Measurements from ENCODE around the gene ADARB2.
"Not testable (repeated sequence)": the region's sequence is repeated elsewhere in the genome, so short reads cannot be mapped to it uniquely, and the experiment has no call there.

ADARB2 gene

DNA sequence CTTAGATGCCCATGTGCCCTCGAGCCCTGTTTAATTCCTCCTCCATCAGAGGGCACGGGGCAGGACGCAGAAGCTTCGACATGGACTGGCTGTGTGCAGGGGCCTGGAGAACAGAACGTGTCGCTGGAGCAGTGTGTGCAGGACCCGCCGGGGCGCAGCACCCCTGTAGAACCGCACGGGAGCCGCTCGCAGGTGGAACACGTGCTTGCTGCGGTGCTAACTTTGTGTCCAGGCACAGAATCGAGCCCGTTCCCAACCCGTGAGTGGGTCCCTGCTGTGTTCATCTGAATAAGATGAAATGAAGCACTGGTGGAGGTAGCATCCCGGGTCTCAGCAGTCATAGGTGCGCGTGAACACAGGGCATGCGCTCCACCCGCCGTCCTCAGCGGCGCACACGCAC lies 564.2 kb downstream of the ADARB2 start:
- DNase-seq = no peak

DNA sequence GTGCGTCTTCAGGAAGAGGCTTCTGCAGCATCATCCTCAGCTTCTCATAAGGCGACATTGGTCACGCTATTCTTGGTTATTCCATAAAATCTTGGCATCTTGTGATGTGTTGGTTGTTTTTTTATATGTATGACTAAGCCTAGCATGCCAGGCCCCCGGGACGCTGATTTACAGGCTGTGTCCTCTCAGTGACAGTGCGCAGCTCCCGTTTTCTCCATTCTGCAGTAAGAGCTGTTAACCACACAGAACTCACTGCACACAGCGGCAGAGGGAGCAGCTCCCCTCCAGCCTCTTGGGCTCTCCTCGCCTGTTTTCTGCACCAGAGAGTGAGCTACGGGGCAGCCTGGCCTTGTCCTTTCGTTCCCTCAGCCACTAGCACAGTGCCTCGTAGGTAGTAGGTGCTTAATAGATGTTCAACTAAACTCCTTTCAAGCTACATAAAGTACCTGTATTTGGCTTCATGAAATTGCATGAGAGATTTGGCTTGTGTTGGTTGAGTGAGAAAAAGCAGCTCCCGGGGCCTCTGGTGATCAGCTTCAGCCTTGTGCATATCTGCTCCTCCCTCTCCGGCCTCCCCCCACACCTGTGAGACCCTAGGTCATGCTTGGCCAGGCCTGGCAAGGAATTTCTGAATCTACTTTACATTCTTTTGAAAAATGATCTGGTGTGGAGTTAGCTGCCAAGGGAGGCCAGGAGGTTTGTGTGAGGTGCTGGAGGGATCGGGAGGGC lies 564.9 kb downstream of the ADARB2 start:
- no peak for DNase-seq

DNA sequence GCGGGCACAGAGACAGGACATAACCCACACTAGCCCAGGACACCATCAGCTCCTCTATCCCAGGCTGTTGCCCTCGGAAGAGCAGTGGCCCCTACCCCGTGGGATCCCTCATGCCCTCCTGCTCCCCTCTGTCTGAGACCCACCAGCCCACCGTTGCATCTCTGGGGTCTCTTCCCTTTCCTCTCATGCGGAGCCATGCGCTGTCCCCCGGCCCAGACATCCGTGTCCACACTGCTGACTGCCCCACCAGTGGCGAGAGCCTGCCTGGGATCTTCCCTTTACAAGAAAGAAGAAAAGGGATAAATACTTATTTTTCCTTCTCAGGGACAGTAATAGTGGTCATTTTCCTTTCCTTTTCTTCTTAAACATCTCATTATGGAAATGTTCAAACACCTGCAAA lies 565.7 kb downstream of the ADARB2 start:
- DNase-seq = no peak

DNA sequence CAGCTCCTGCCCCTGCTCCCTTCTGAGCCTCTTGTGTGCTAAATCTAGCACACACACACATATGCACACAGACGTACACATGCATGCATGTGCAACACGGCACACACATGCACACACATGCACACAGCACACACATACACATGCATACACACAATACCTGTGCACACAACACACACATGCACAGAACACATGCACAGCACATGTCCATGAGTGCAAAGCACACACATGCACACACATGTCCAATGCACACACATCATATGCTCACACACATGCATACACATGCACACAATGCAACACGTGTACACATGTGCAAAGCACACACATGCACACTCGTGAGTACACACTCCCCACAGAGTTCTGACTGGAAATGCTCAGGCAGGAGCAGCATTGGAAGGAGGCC lies 566.1 kb downstream of the ADARB2 start:
- no peak for DNase-seq

DNA sequence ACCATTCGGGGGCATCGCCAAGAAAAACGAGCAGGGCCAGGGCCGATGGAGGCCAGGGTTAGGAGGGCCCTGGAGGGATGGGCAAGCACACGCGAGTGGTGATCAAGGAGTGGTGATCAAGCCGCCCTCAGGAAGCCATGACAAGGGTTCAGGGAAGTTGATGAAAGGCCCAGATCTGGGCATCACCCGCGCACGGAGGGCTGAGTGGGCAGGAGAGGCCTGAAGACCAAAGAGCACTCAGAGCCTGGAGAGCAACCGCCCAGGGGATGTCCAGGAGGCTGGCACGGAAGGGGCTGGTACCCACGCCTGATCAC lies 566.5 kb downstream of the ADARB2 start:
- no peak for DNase-seq

DNA sequence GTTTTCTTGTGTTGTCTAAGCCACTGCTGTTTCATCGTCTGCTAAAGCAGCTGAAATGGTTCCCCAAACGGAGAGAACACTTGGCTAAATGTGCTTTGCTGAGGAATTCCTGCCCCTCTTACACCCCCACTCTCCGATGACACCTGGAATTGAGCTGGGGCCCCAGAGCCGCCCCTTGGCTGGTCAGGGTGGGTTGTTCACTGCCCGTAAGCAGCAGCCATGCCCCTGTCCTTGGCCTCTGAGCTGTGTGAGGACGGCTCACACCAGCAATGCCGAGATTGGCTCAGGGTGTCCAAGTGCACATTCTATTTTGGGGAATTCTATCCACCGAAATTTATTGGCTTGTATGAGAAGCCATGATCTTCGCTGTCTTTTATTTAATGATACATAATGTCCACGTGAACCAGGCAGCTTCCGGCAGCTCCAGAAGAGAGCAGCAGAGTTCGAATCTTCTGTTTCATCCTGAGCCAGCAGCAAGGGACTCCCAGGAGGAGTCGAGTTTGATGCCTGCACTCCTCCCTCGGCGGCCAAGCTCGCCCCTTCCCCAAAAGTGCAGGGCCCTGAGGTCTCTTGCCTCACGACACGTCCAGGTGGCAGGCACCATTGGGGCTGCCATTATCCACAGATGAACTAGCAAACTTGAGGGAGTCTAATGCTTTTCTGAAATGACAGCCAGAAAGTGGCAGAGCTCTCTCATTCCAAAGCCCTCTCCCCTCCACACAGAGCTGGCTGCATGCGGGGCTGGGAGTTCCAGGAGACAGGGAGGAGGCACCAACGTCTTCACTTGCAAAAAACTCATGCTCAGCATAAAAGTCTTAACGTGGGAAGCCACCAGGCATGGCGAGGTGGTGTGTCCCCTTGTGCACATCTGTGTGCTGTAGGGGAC lies 567.1 kb downstream of the ADARB2 start:
- no peak for DNase-seq

DNA sequence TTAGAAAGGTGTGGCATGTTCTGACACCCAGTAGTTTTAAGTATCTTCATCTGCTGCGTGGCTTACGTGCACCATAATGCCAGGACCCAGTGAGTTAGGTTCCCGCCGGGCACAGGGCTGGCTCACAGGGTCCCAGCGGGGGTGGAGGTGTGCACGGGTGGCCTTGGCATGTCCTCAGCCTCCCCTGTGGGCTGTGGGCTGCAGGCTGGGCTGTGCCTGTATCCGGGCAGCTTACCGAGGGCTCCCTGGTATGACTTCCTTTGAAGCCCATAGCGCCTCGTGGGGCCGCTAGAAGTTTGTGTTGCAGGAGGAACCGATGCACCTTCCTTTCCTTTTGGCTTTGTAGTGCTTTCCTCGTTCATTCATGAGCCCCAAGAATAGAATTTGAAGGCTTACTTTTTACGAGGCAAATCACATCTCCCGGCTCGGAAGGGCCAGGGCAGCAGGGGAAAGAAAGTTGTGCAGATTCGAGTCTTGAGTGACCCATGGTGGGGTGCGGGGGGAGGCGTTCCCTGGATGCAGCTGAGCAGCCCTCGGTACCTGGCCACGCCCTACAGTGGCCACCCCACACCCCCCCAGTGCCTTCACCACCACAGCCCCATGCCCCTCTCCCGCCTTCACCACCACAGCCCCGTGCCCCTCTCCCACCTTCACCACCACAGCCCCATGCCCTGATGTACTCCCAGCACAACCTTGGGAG lies 568.0 kb downstream of the ADARB2 start:
- no peak for DNase-seq

DNA sequence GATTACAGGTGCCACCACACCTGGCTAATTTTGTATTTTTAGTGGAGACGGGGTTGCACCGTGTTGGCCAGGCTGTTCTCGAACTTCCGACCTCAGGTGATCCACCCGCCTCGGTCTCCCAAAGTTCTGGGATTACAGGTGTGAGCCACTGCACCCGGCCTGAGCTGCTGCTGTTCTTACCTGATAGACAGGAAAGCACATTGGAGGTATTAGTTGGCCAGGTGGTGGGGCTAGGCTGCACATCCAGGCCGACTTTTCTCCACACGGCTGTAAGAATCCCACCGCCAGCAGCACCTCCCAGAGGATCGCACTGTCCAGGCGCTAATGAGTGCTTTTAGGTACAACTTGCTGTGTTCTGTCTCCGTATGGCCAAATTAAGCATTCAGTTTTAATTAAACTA lies 568.6 kb downstream of the ADARB2 start:
- no peak for DNase-seq

DNA sequence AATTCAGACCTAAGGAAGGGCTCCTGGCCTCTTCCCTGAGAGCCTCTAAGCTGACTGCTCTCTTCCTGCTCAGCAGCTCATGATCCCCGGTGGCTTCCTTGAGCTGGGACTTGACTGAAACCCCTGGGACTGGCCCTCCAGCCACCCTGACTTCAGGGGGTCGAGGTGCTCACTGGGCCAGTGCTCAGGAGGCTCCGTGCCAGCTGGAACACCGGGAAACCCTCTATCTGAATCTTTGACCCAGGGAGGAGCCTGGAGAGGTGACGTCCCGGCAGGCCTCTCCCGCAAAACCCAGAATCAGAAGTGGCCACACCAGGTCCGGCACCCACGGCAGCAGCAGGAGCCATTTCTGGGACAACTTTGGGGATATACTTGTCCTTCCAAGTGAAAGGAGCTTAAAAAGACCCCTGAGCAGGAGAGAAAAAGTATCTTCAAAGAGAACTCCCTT lies 570.5 kb downstream of the ADARB2 start:
- DNase-seq = no peak

DNA sequence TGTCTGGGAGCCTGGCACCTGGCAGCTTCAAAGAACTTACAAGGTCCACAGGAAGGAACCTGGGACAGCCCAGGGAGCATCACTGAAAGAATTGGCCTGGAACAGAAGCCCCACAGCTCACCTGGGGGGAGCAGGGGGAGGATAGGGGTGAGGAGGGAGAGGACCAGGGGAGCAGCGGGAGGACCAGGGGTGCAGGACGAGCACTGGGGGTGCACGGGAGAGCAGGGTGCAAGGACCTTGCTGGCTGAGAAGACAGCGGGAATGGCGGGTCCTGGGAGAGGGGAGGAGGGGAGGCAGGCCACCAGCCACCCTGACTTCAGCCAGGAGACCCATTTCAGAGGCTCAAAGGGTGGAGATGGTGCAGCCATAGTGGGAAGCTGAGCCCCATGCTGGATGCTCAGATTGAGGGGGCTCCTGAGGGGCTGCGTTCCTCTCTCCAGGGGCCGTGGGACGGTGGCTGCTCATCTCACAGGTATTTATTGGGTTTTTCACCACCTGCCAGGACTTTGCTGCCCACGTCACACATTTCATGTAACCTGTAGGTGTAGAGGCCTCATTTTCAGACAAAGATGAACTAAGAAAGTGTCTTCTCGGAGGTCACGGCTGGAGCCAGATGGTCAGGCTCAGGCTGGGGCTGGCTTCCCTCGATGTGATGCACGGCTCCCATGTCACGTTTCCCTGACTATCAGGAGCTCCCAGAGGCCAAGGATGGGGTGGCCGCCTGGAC lies 571.1 kb downstream of the ADARB2 start:
- no peak for DNase-seq

DNA sequence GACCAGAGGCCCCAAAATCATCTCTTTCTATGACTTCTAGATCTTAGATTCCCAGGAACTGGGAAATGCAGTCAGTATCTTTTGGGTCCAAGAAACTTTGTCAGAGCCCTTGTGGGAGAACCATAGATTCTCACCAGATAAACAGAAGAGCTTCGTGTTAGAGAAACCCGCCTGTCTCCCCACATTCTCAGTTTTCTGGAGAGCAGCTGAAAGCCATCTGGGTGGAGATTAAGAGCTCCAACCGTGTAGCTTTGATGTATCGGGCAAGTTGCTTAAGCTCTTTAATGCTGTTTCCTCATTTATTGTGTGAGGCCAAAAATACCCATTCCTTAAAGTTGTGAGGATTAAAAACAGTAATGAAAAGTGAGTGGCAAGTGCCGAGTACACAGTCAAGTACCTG lies 573.5 kb downstream of the ADARB2 start:
- DNase-seq = no peak

DNA sequence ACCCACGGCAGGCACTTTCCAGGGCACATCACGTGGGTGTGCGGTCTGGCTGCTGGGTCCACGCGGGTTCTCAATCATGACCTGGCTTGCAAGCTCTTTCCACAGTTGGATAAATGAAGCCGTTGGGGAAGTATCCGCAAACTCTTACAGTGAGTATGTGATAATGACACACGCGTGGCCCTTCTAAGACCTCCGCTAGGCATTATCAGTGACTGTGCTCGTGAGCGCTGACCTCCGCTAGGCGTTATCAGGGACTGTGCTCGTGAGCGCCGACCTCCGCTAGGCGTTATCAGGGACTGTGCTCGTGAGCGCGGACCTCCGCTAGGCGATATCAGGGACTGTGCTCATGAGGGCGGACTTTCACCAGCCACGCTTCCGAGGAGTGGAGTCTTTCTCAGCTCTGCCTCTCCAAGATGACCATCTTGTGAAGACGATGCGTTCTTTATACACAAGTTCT lies 574.1 kb downstream of the ADARB2 start:
- no peak for DNase-seq

DNA sequence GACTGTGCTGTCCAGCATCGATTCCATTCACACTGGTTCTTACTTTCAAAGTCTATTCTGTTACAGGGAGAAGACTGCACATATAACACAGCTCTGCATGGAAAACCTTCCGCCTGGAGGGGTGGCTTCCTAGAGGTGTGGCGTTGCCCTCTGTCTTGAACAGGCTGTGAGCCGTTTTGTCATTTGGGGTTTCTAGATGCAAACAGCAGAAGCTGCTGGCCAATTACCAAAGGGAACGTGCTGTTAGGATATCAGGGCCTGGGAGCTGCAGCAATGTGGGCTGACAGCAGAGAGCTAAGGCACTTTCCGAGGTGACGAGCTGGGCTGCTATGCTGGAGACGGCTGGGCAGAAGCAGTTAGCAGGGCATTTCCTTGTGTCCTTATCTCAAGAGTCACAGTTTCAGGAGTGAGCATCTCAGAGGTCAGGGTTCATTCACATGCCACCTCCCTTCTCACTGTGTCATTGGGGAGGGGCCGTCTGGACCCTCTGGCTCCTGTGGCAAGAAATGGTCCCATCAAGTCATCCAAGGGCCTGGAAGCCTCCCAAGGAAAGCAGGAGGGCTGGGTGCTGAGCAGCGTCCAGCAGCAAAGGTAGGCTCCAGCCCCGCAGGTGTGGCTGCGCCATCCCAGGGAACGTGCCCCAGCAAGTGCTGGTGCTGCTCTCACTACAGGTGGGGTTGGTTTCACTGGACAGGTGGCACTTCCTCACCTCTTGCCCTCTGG lies 574.7 kb downstream of the ADARB2 start:
- DNase-seq = no peak

DNA sequence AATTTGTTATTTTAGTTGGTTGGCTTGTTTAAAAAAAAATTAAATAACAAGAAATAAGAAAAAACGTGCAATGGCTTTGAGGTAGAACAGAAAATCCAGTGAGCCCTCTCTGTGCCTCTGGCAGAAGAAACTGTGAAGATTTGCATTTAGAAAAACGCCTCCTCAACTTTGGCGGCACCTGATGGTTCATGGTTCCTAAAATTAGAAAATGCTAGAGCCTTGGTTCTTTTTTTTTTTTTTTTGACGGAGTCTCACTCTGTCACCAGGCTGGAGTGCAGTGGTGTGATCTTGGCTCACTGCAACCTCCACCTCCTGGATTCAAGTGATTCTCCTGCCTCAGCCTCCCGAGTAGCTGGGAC lies 576.0 kb downstream of the ADARB2 start:
- not testable (repeated sequence) for DNase-seq

DNA sequence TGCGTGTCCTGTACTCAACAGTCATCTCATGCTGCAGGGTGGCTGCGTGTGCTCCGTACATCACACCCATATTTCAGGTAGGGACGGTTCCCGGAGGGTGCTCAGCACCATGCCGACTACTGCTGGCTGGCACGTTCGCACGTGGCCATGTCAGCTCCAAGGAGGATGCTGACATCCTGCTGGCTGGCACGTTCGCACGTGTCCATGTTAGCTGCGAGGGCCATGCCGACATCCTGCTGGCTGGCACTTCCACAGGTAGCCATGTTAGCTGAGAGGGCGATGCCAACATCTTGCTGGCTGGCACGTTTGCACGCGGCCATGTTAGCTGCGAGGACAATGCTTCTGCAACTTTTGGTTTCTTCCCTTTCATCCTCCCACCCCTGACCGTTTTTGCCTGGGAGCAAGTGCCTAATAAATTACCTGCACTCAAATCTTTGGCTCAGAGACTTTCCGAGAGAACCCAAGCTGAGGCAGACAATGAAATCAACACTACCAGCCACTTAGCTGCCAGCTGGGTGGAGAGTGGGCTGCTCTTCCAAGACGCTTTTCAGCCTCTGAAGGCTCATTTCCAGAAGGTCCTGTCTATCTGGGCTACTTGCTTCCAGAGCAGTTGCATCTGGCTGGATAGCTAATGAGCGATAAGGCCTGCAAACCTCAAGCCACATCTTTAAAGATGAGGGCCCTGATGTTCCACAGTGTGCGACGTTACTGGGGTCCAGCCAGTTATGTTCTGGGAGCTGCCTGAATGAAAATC lies 576.6 kb downstream of the ADARB2 start:
- DNase-seq = no peak

DNA sequence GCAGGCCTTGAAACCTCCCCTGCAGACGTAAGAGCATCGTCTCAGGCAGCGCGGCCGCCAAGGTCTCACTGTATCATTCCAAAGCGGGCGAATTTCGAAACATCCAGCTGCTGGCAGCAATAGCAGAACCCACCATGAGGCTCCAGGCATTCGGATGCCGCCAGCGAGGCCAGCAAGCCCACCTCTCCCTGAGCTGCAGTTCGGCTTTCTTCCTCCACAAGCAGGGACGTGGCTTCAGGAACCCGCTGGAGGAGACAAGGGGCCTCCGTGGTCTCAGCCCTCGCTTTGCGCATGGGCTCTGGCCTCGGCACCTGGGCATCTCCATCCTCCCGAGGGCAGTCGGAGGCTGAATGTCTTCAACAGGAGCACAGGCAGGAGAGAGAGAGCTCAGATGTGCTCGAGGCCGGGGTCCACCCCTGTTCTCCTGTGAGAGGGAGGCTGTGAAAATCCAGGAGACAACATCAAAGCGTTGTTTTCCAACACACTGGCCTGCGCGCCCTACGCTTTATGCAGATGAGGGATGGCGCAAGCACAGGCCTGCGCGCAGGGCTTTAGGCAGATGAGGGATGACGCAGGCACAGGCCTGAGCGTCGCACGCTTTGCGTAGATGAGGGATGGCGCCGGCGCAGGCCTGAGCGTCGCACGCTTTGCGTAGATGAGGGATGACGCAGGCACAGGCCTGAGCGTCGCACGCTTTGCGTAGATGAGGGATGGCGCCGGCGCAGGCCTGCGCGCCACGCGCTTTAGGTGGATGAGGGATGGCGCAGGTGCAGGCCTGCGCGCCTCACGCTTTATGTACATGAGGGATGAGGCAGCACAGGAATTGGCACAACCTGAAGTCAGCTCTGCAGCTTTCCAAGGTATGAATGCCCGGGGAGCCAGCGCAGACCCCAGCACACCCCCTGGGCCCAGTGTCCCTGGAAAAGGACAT lies 577.9 kb downstream of the ADARB2 start:
- no peak for DNase-seq

DNA sequence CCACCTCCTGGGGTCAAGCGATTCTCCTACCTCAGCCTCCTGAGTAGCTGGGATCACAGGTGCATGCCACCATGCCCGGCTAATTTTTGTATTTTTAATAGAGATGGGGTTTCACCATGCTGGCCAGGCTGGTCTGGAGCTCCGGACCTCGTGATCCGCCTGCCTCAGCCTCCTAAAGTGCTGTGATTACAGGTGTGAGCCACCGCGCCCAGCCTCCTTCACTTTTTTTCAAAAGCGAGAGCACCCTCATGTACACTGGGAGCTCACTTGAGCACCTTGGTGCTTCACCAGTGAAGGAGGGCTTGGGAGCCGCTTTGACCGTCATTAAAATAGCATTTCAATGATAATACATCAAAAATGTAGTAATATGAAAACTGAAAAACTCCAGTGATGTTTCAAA lies 578.8 kb downstream of the ADARB2 start:
- not testable (repeated sequence) for DNase-seq

DNA sequence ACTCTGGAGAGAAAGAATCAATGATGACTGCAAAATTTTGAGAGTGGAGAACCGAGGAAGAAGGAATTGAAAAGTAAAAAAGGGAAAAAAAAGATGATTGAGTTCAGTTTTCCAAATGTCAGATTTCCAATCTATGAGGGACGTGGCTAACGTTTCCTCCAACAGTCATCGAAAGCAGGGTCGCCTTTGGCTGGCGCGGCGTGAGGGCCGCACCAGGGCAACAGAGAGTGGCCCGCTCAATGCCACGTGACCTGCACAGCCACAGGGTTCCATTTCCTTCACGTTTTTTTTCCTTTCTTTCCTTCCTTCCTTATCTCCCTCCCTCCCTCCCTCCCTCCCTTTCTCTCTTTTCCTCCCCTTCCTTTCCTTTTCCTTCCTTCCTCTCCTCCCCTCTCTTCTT lies 579.3 kb downstream of the ADARB2 start:
- no peak for DNase-seq

DNA sequence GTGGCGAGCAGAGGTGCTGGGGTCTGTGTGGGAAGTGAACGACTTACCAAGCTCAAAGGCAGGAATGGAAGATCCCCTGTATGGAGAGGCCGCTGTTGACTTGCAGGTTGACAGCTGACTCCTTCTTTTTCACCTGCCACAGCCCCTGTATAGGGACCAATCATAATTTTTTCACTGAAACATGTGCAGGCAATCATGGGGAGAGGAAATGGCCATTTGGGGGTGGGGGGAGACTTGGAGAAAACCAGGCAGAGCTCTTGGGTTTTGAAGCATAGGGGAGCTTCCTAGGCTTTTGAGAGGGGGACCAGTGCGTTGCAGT lies 579.8 kb downstream of the ADARB2 start:
- no peak for DNase-seq

DNA sequence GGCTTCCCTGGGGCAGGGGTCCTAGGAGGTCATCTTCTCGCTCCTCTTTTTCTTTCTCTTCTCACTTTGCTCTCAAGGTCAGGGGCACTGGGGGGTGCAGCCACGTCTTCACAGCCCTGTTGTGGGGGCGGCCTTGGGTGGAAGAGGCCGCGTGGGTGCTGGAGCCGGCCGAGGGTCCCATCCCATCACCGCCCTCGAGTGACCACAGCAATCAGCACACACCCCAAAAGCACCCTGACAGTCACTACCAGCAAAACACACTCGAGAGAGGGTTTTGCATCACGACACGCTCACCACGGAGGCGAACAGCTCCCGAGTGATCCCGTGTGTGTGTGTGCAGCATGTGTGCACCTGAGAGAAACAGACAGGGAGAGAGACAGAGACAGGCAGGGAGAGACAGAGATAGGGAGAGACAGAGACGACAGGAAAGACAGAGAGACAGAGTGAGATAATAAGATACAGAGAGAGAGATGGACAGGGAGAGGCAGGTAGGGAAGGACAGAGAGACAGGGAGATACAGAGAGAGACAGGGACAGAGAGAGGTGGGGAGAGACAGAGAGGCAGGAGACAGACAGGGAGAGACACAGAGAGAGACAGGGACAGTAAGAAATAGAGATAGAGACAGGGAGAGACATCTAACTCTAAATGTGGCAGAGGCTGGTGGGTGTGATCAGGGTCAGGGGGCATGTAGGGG lies 580.3 kb downstream of the ADARB2 start:
- no peak for DNase-seq
